ENCODE data around the gene FCGR2B. TPM values are rescaled to one million over a fixed set of nuclear protein-coding genes. Genes with fewer than 3 reads are reported as not detected.
A peak's percentile ranks its signal among the peaks of the same experiment; 100 is the strongest.
"Not testable (repeated sequence)": the region's sequence is repeated elsewhere in the genome, so short reads cannot be mapped to it uniquely, and the experiment has no call there.

Gene FCGR2B
- 30.7 TPM for total RNA-seq
- long read RNA-seq, partial matches to known transcripts, result 3 of 10 reads
- long read RNA-seq, other reads (novel, unspliced or antisense), result 1 of 10 reads

- ATAC-seq, result peak; percentile 71
- H3K27me3 ChIP-seq; DNase-seq; intact Hi-C loops (cut with DNase I); H3K4me1 ChIP-seq; H3K27ac ChIP-seq; H3K36me3 ChIP-seq; H3K9me3 ChIP-seq; H3K4me3 ChIP-seq: not testable (repeated sequence)
These were observed at the start of gene FCGR2B for GRCh38 chr1:161662684-161663339. TSS of gene FCGR2B (plus strand) at chr1:161663143. CDS start at chr1:161663242, 99 bp downstream.

DNA sequence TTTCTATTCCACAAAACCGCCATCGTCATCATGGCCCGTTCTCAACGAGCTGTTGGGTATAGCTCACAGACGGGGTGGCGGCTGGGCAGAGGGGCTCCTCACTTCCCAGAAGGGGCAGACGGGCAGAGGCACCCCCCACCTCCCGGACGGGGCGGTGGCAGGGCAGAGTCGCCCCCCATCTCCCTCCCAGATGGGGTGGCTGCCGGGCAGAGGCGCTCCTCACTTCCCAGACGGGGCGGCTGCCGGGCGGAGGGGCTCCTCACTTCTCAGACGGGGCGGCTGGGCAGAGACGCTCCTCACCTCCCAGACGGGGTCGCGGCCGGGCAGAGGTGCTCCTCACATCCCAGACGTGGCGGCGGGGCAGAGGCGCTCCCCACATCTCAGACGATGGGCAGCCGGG, 46.5 kb upstream of the FCGR2B start:
- H3K9me3 ChIP-seq; ATAC-seq; intact Hi-C loops (cut with DNase I); H3K27ac ChIP-seq; H3K36me3 ChIP-seq; H3K4me1 ChIP-seq; H3K4me3 ChIP-seq; H3K27me3 ChIP-seq; DNase-seq: not testable (repeated sequence)

DNA sequence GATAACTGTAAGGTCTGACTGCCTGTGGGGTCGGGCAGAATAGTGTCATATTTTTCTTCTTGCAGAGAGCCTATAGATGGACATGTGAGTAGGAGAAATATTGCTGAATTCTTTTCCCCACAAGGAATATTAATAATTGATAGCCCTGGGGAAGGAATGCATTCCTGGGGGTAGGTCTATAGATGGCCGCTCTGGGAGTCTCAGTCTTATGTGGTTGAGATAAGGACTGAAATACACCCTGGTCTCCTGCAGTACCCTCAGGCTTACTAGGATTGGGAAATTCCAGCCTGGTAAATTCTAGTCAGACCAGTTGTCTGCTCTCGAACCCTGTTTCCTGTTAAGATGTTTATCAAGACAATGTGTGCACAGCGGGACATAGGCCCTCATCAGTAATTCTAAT, 44.4 kb upstream of the FCGR2B start:
- H3K36me3 ChIP-seq; H3K27ac ChIP-seq; intact Hi-C loops (cut with DNase I); DNase-seq; H3K27me3 ChIP-seq; H3K4me1 ChIP-seq; ATAC-seq; H3K9me3 ChIP-seq; H3K4me3 ChIP-seq: not testable (repeated sequence)

DNA sequence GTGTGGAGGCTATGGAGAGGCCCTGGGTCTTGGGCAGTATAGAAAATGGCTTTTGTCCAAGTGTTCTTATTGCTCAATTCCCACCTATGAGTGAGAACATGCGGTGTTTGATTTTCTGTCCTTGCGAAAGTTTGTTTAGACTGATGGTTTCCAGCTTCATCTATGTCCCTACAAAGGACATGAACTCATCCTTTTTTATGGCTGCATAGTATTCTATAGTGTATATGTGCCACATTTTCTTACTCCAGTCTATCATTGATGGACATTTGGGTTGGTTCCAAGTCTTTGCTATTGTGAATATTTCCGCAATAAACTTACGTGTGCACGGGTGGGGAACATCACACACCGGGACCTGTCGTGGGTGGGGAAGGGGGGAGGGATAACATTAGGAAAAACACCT, 42.5 kb upstream of the FCGR2B start:
- not testable (repeated sequence) for H3K9me3 ChIP-seq

GRCh38 chr1:161621181-161622000, 41.6 kb upstream of the FCGR2B start:
- peak overlapping the region; percentile 51 for H3K27ac ChIP-seq
- DNase-seq, result peak; percentile 78

More for the DNA sequence above, 42.5 kb upstream of the FCGR2B start:
- H3K27ac ChIP-seq; intact Hi-C loops (cut with DNase I); DNase-seq; H3K36me3 ChIP-seq; ATAC-seq; H3K4me3 ChIP-seq; H3K27me3 ChIP-seq; H3K4me1 ChIP-seq: not testable (repeated sequence)

GRCh38 chr1:161622054-161622453, 40.9 kb upstream of the FCGR2B start:
- DNase-seq; intact Hi-C loops (cut with DNase I); H3K4me1 ChIP-seq; H3K27me3 ChIP-seq; H3K9me3 ChIP-seq; H3K36me3 ChIP-seq; H3K27ac ChIP-seq: not testable (repeated sequence)
- peak overlapping the region; percentile 46 for H3K4me3 ChIP-seq
- ATAC-seq, result peak; percentile 65

More at GRCh38 chr1:161621181-161622000, 41.6 kb upstream of the FCGR2B start:
- H3K27me3 ChIP-seq; intact Hi-C loops (cut with DNase I); H3K36me3 ChIP-seq; H3K9me3 ChIP-seq; H3K4me1 ChIP-seq: not testable (repeated sequence)
- peak overlapping the region; percentile 46 for H3K4me3 ChIP-seq
- peak; percentile 74 for ATAC-seq

- ATAC-seq; H3K27ac ChIP-seq; H3K36me3 ChIP-seq; H3K27me3 ChIP-seq; DNase-seq; intact Hi-C loops (cut with DNase I); H3K4me3 ChIP-seq; H3K4me1 ChIP-seq; H3K9me3 ChIP-seq: not testable (repeated sequence)
These were observed 39.4 kb upstream of the FCGR2B start for GRCh38 chr1:161623401-161624051.

GRCh38 chr1:161624605-161625004, 38.3 kb upstream of the FCGR2B start:
- ATAC-seq; DNase-seq; intact Hi-C loops (cut with DNase I); H3K27ac ChIP-seq; H3K9me3 ChIP-seq; H3K4me3 ChIP-seq; H3K27me3 ChIP-seq; H3K4me1 ChIP-seq; H3K36me3 ChIP-seq: not testable (repeated sequence)

GRCh38 chr1:161626445-161627146, 36.3 kb upstream of the FCGR2B start:
- H3K4me3 ChIP-seq; intact Hi-C loops (cut with DNase I); H3K4me1 ChIP-seq; DNase-seq; H3K27ac ChIP-seq; H3K9me3 ChIP-seq; H3K27me3 ChIP-seq; H3K36me3 ChIP-seq: not testable (repeated sequence)
- peak; percentile 40 for ATAC-seq

GRCh38 chr1:161630128-161630742, 32.7 kb upstream of the FCGR2B start:
- H3K9me3 ChIP-seq; DNase-seq; H3K4me1 ChIP-seq; intact Hi-C loops (cut with DNase I); H3K4me3 ChIP-seq; H3K27ac ChIP-seq; H3K36me3 ChIP-seq; H3K27me3 ChIP-seq: not testable (repeated sequence)
- ATAC-seq, result peak; percentile 34

Measured in upper lobe of right lung (tissue), 1 donor.